ENCODE results near the gene TWF2.

TWF2 gene

DNA sequence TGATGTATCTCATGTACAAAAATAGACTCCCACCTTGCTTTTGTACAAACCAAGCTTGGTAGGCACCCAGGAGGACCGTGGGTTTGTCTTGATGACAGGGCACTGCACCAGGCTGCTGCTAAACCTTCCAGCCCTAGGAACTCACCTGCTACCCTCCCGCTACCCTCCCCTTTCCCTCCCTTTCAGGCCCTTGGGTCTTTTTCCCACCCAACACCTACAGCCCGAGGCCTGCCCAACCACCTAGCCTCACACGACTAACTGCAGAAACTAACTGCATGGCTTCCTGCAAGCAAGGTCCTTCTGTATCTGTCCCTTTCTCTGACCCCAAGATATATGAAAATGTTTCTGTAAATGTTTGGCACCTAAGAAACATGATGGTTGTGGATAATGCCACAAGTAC is 17.7 kb upstream of the TWF2 start:
- no peak for ATAC-seq

DNA sequence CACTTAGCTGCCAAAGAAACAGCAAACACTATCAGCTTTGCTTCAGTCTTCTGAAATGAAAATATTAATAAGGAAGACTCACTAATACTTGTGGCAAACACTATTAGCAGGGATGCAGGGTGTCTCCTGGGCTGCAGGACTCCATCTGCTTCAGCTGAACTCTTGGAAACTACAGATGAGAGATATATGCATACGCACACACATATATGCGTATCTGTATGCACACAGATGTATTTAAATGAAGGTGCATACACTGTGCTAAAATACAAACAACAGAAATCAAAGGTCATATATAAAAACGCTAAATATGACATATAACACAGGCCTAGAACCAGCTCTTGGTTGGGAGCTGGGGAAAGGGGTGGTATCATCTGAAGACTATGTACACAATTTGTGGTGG is 17.2 kb upstream of the TWF2 start:
- no peak for ATAC-seq

DNA sequence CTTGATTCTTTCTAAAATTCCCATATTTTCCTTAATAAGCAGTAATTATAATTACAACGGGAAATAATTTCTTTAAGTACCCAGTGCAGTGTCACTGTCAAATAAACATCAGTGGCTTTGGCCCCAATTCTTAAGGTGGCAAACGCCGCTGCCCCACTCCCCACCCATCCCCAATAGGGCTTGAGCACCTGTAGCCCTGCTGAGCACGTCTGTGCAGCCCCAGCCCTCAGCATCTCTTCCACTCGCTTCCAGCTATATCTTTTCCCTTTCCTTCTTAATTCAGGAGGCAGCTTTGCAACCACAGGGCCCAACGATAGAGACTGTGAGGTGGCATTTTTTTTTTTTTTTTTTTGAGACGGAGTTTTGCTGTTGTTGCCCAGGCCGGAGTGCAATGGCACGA is 15.7 kb upstream of the TWF2 start:
- no peak for ATAC-seq

DNA sequence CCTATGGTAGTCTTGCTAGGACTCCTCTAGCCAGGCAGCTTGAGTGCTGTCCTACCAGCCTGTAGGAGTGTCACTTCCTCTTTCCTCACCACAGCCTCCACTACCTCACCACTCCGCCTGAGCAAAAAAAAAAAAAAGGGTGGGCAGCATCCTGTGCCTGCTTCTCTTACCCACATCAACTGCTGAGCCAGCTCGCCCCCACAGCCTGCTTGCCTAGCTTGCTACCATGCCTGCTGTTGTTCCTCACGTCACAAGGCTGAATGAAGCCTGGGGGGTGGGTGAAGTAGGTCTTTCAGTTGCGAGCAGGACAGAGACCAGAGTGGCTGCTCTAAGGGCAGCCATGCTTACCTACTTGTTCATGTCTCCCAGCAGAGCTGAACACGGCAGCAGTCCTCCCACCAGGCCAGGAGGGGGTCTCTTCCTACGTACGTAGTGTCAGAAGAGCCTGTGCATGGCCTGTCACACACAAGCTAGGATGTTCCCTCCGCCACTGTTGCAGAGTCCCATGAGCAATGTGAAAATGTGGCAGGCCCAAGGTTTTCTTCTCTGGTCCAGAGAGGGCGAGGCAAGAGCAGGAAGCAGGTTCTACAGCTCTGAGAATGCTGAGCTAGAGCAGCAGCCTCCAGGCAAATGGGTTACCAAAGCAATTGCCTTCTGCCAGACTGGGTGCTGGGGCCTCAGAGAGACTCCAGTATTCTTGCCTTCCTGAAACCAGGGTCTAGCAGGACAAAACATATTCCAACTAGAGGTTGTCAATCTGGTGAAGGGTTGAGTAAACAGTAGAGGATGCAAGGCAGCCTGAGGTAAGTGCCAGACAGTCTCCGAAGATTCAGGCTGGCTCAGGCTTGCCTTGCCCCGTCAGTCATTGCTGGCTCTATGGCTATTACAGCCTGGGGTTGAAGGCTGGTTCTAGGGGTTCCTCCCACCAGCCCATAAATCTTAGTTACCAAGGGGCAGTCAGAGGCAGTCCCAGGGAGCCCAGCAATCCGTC is 14.7 kb upstream of the TWF2 start:
- ATAC-seq = peak; percentile 96 to 97

DNA sequence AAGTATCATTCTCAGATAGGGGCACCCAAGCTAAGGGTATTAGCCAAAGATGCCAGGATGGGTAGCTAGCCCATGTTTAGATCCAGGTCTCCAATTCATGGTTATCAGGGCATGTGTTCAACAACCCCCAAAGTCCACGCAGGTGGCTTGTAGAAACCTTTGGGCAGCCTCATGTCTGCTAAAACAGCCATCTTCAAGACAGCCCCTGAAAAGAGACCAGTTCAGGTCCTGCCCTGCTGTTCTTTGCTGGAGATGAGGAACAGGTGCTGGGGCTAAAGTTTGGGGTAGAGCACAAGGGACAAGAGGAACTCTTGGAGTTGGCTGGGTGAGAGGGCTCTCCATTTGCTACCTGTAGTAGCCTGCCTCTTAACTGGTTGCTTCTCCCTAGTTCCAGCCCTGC is 11.2 kb upstream of the TWF2 start:
- ATAC-seq = no peak

DNA sequence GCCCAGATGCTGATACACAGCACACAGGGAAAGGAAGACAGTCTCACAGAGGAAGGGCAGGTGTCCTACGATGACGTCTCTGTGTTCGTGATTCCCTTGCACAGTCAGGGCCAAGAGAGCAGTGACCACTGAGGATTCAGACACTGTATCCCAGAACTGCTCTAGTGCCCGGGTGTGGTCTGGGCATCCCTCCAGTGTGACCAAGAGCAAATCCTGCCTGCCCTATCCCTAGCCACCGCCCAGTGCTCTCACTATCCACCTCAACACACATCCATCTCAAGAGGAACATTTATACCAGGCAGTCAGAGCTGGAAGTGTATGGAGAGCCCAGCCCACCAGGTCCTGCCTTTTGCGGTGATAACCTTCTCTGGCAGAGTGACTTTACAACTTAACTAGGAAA is 10.7 kb upstream of the TWF2 start:
- ATAC-seq = no peak

DNA sequence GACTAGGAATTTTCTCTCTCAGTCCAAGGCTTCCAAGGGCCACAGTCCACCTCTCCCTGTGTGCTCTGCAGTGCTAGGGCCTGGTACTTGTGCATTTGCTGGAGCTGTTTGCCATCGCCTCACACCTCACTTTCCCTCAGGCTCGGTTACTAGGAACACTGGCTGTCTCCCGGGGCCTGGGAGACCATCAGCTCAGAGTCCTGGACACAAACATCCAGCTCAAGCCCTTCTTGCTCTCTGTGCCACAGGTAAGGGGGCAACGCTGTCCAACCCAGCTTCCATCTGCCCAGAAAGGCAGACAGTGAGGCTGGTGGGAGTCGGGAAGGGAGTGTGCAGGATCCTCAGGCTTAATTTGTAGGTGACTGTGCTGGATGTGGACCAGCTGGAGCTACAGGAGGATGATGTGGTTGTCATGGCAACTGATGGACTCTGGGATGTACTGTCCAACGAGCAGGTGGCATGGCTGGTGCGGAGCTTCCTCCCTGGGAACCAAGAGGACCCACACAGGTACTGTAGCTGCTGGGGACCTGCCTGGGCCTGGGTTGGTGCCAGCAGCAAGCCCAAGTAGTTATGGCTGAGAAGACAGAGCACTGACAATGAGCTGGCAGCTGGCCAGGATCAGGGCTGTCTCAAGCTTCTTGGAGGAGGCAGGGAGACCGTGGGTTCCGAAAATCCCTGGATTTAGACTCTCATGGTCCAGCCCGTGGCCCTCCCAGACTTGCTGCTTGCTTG is 10.0 kb upstream of the TWF2 start:
- ATAC-seq = no peak

DNA sequence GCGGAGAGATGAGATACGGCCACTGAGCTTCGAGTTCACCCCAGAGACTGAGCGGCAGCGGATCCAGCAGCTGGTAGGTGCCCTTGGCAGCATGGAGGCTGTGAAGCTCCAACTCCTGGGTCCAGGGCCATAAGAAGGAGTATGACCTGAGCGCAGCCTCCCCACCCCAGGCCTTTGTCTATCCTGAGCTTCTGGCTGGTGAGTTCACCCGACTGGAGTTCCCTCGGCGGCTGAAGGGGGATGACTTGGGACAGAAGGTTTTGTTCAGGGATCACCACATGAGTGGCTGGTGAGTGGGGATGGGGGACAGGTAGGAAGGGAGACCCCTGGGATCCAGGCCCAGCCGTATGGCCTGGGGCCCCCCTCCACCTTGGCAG is 9.2 kb upstream of the TWF2 start:
- ATAC-seq = no peak

DNA sequence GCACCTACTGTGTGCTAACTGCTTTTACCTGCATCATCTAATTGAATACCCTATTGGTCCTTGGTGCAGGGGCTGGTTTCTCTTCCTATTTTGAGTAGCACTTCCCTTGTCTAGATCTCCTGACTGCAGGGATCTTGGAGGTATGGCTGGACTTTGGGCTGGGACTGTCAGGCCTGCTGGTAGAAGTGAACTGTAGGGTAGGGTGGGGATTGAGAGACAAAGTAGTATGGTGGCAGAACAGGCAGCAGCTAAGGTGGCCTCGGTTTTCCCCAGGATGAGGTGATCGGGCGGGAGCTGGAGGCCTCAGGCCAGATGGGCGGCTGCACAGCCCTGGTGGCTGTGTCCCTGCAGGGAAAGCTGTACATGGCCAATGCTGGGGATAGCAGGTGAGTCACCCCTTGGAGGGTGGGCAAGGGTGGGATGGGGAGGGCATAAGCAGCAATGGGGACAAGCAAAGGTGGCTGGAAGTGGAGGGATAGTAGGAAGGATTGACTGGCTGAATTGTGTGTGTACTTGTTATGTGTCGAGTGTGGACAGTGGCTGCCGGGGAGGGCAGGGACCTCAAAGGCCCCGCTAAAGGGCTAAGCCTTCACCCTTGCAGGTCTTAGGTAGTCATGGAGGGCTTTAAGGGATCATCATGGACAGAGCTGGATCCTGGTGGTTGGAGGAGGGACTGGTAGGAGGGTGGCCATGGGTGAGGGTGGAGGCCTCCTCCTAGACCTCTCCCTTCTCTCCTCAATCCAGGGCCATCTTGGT is 8.6 kb upstream of the TWF2 start:
- ATAC-seq = no peak

DNA sequence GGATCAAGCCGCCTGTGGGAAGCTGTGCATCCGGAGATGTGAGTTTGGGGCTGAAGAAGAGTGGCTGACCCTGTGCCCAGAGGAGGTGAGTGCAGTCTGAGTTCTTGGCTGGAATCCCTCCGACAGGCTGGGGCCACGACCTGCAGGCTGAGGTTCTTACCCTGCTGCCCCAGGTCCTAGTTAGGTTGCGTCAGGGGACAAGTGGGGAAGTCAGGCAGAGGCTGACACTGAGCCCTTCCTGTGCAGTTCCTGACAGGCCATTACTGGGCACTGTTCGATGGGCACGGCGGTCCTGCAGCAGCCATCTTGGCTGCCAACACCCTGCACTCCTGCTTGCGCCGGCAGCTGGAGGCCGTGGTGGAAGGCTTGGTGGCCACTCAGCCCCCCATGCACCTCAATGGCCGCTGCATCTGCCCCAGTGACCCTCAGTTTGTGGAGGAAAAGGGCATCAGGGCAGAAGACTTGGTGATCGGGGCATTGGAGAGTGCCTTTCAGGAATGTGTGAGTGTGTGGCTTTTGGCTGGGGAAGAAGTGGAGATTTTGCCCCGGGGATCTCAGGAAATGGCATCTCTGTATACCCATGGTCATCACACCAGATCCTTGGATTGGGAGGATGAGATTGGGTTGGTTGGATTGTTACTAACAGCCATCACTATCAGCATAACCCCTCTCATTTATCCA is 7.9 kb upstream of the TWF2 start:
- ATAC-seq = no peak

DNA sequence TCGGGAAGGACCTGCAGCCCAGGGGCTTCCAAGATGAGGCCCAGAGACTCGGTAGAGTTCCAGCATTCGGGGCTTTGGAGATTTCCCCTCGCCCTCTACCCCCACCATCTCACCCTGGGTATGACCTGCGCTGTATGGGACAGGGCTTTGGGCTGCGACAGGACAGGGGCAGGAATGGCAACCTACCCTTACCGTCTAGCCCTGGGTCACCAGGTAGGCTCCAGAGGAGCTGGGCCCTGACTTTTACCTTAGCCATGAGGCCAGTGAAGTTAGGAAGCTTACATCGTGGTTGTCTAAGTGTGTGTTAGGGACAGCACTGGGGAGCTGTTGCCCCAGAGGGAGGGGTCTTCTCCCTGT is 7.3 kb upstream of the TWF2 start:
- ATAC-seq = peak; percentile 11 to 15

DNA sequence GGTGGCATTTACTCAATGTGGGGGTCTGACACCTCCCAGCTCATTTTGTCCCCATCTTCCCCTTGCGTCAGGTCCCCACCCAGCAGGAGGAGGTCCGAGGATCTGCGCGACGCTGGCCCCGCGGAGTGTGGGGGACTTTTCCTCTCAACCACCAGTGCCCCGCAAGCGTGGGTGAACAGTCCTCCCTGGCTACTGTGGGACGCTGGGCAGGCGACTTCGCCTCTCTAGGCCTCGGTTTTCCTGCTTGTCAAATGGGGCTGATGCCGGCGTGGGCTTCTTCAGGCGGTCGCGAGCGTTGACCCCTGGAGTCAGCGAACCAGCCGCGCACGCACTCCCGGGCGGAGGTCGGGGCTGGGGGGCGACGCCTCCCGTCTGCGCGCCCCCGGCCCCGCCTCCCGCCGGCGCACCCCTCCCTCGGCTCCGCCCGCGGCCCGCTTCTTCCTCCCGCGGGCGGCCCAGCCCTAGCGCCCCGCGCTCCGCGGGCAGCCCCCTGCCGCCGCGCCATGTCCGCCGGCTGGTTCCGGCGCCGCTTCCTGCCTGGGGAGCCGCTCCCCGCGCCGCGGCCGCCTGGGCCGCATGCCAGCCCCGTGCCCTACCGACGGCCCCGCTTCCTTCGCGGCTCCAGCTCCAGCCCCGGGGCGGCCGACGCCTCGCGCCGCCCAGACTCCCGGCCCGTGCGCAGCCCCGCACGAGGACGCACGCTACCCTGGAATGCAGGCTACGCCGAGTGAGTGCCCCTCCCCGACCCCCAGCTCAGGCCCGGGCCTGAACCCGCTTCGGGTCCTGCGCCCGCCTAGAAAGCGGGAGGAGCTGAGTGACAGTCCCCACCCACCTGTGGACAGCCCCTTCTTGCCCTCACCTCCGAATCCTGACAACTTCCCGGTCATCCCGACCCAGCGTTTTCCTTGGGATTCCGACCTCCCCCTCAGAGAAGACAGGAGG is 6.6 kb upstream of the TWF2 start, which contains the start of gene PPM1M:
PPM1M (plus strand) TSS at position 438 of the 942 bp plus-strand sequence; CDS start at position 504, 66 bp downstream.
- peak; percentile 34 to 44 for ATAC-seq

DNA sequence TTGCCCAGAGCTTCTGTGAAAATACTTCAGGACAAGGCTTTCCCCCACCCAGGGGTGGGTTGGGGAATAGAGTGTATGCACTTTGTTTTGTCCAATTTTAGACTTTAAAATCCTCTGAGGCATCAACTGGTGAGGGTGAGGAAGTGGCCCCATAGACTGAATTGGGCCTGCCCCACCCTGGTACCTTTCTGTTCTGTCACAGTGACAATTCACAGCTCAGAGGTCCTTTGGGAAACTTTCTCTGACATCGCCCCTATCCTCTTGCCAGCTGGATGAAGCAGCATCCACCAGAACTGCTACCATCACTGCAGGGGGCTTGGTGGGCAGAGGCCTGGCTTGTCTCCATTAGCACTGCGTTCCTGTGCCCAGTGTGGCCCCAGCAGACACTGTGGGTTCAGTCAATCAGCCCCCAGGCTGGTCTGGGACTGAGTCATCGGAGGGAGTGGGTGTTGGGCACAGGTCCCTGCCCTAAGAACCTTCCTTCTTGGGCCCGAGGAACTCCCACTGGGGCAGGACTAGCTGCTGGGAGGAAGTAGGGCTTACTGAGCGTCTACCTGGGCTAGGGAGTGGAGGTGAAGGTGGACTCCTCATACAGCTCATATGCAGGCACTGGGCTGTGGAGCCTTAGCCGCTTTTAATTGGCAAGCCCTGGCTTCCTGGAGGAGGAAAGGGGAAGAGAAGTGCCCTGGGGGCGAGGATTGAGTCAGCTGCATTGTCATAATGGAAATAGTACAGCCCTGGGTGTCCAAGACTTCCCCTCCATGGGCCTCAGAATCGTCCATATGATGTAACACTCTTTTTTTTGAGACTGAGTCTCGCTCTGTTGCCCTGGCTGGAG is 5.1 kb upstream of the TWF2 start:
- peak; percentile 15 to 19 for ATAC-seq

DNA sequence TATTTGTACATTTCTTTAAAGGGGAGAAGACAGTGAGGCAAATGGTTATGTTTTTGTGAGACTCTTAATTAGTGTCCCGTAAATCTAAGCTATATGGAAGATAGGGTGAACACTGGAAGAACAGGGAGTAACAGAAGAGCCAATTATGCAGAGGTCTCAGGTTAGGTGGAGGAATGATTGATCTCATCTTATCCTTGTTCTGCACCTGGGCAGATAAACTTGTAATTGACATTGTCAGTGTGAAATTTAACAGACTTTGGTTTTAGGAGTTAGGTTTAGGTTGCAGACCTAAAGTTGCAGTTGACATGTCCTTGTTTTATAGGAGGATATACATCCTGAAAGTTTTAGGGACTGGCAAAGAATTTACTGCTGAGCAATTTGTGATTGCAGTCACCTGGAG is 3.1 kb upstream of the TWF2 start:
- ATAC-seq = no peak

DNA sequence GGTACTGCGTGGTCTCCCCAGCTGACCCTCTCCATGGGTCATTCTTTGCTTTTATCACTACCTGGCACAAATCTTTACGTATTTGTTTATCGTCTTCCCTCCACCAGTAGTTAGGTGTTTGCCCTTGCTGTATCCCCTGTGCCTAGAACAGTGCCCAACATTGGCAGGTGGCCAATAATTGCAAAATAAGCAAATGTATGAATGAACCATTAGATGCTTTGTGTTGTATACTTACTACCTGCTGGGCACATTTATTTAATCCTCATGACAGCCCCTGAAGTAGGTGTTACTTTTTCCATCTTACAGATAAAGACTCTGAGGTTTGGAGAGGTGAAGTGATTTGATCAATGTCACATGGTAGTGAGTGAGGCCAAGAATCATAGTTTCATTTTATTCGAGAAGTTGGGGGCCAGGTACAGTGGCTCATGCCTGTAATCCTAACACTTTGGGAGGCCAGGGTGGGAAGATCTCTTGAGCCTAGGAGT is 2.0 kb upstream of the TWF2 start:
- ATAC-seq = peak; percentile 8 to 11

DNA sequence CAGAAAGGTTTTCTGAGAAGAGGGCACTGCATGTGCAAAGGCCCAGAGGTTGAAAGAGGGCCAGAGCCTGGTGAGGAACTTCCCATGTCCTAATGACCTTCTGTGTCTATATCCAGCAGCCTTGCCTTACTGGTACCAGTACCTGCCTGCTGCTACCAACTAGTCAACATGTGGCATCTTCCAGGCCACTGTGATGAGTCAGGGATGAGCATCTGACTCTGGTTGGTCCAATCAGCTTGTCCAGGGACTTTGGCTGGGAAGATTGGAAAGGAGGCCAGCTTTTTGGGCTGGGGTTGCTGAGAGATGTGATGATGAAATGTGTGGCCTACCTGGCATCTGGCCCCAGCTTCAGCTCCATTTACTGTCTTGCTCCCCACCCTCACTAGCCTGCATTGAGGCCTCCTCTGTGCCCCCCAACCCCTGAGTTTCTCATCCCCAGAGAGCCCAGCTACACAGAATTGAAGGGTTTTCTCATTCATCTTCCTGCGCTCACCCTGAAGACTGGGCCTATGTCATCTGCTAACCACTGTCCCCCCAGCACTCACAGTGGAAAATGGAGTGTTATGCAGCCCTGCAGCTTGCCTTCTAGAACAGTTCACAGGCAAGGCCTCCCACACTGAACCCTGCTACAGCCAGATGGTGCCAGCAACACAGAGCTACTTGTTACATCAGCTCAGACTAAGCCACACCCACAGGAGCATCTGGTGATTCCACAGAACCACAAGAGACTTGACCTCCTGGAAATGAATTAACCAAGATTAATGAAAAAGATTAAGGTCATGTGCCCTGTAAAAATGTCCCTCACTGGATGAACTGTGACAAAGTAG is 1.3 kb upstream of the TWF2 start:
- ATAC-seq = peak; percentile 36

DNA sequence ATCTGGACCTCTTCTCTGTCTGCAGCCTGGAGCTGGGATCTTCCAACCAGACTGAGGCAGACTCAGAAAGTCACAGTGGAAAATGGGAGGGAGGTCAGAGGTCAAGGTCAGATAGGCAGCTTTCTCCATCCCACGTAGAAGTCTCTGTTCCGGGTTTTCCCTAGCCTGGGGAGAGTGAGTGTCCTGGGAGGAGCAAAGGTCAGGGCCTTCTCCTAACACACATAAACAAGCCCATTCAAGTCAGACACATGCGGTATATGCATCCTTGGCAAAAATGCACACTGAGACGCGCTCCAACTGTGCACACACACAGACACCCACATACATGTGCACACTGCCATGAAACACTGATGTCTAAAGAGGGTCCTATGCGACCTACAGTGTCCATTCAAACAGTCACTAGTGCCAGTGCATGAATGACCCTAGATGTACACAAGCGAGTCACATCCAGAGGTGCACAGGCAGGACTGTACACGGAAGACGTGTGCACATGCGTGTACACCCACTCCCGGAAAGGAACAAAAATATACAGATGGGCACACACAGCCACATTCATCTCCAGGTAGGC is 681 bp downstream of the TWF2 start:
- peak; percentile 0 to 1 for ATAC-seq

DNA sequence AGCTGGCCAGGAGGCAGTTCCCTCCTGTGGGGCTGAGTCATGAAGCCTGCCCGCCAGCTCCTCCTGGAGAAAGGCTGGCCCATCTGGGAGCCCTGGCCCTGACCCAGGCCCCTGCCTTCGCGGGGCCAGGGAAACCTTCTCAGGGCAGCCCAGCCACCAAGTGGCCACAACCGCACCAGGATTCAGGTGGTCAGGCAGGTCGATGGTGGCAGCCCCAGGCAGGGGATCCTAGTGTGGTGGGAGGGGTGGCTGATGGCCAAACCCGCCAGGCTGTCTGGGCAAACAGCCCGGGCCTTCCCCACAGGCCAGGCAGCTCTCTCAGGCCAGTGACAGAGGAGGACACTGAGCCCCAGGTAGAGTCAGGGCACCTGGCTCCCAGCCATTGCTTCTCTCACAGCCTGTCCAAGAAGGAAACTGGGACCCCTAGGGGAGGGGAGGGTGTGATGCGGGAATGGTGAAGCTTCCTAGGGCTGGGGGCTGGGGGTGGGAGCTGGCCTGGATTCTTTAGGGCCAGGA is 1.2 kb downstream of the TWF2 start:
- no peak for ATAC-seq

Measured in activated CD4-positive, CD25-positive, alpha-beta regulatory T cell treated with anti-CD3 and anti-CD28 coated beads, Interleukin-2, amount 50 U/mL, for 24 hours (primary cell).